PC-9 (cell line): ENCODE results near the gene RBM19.

Experiments used
- EZH2 ChIP-seq: fragments of 200-600 bp; sonication (generic); IDR thresholded peaks from 2 replicates; pipeline ENCODE4 v1.8.0; 2017; ENCODE audit warnings: antibody characterized with exemption, low read depth
- TF ChIP-seq, protein P1 (sequence below): fragments of 200-600 bp; sonication (generic); conservative IDR thresholded peaks from 2 replicates; pipeline ENCODE4 v1.6.1; 2017; ENCODE audit warnings: mixed run types, antibody characterized with exemption, mild to moderate bottlenecking, moderate library complexity

DNA sequence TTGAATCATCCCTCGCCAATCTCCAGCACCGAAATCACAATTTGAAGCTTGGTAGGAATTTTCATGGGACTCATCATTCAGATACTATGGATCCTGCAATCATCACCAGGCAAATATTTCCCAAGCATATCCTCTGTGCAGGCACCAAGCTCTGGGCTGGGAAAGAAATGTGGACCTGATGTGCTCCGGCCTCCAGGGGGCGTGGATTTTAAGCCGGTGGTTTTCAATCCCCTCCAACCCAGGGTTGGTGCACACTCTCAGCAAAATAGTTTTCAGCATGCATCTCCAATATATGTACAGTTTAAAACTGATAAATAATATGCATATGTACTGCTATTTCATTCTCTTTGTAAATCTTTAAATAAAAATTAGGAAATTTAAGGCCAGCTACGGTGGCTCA, 98.9 kb downstream of the RBM19 start:
- TF ChIP-seq, protein P1, sequence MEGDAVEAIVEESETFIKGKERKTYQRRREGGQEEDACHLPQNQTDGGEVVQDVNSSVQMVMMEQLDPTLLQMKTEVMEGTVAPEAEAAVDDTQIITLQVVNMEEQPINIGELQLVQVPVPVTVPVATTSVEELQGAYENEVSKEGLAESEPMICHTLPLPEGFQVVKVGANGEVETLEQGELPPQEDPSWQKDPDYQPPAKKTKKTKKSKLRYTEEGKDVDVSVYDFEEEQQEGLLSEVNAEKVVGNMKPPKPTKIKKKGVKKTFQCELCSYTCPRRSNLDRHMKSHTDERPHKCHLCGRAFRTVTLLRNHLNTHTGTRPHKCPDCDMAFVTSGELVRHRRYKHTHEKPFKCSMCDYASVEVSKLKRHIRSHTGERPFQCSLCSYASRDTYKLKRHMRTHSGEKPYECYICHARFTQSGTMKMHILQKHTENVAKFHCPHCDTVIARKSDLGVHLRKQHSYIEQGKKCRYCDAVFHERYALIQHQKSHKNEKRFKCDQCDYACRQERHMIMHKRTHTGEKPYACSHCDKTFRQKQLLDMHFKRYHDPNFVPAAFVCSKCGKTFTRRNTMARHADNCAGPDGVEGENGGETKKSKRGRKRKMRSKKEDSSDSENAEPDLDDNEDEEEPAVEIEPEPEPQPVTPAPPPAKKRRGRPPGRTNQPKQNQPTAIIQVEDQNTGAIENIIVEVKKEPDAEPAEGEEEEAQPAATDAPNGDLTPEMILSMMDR, result peak; percentile 49; the same call in 1 of the 2 replicates
- no peak for TF ChIP-seq EZH2
